WTC11 (cell line): ENCODE results near the gene STK24. TPM values are rescaled to one million over a fixed set of nuclear protein-coding genes. Genes with fewer than 3 reads are reported as not detected.

Experiments used
- ATAC-seq: fragments of 200-7000 bp; cut with Tn5 transposase; 2 replicates; pipeline ENCODE4 v1.10.0; 2021; ENCODE audit warnings: mild to moderate bottlenecking, moderate library complexity
- CTCF ChIA-PET: fragments of 300-600 bp; sonication (Branson Sonifier 250); formaldehyde crosslinking; loops from one replicate; lab custom pipeline; 2021; ENCODE audit warnings: antibody characterized with exemption; lab: Charles Lee
- POLR2A ChIA-PET: fragments of 350-600 bp; sonication (Branson Sonifier 250); formaldehyde crosslinking; loops from one replicate; lab custom pipeline; 2021; ENCODE audit warnings: antibody characterized with exemption; lab: Charles Lee
- DNase-seq: peaks from one replicate; pipeline ENCODE4 v3.0.0; 2021; ENCODE audit warnings: low spot score
- H3K27ac Mint-ChIP-seq: 2 replicates; pipeline ENCODE4 v1.8.0; 2021; ENCODE audit warnings: mixed read lengths
- H3K27me3 Mint-ChIP-seq: 2 replicates; pipeline ENCODE4 v1.8.0; 2021; ENCODE audit warnings: low read depth, mild to moderate bottlenecking, moderate library complexity, mixed read lengths
- H3K36me3 Mint-ChIP-seq: 2 replicates; pipeline ENCODE4 v1.8.0; 2021; ENCODE audit warnings: mixed read lengths
- H3K4me1 Mint-ChIP-seq: 2 replicates; pipeline ENCODE4 v1.8.0; 2022; ENCODE audit warnings: mixed read lengths
- H3K4me3 Mint-ChIP-seq: 2 replicates; pipeline ENCODE4 v1.8.0; 2021; ENCODE audit warnings: mild to moderate bottlenecking, moderate library complexity, mixed read lengths
- H3K9me3 Mint-ChIP-seq: 2 replicates; pipeline ENCODE4 v1.8.0; 2021; ENCODE audit warnings: mixed read lengths
- CBFB ChIP-seq: sonication (generic); formaldehyde crosslinking; IDR thresholded peaks from 2 replicates; pipeline ENCODE4 v1.8.1; 2022; ENCODE audit warnings: mild to moderate bottlenecking, low read depth, missing genetic modification reagents
- ELF4 ChIP-seq: sonication (generic); formaldehyde crosslinking; IDR thresholded peaks from 2 replicates; pipeline ENCODE4 v1.8.1; 2022; ENCODE audit warnings: low read depth, mild to moderate bottlenecking, moderate library complexity, missing genetic modification reagents
- ETV6 ChIP-seq: sonication (generic); formaldehyde crosslinking; IDR thresholded peaks from 2 replicates; pipeline ENCODE4 v1.8.1; 2022; ENCODE audit warnings: mild to moderate bottlenecking, missing genetic modification reagents
- GRHL2 ChIP-seq: fragments of 250-450 bp; sonication (Bioruptor Pico); IDR thresholded peaks from 2 replicates; pipeline ENCODE4 v1.8.0; 2022; ENCODE audit warnings: mild to moderate bottlenecking, moderate library complexity; ENCODE audit not compliant: insufficient replicate concordance, severe bottlenecking
- JUN ChIP-seq: sonication (generic); formaldehyde crosslinking; IDR thresholded peaks from 2 replicates; pipeline ENCODE4 v1.8.0; 2023; ENCODE audit warnings: mild to moderate bottlenecking, missing genetic modification reagents
- NR1H2 ChIP-seq: sonication (generic); formaldehyde crosslinking; IDR thresholded peaks from 2 replicates; pipeline ENCODE4 v1.9.0; 2021; ENCODE audit warnings: mild to moderate bottlenecking, moderate library complexity, missing genetic modification reagents
- NR3C1 ChIP-seq: sonication (generic); formaldehyde crosslinking; conservative IDR thresholded peaks from 2 replicates; pipeline ENCODE4 v1.8.1; 2023; ENCODE audit warnings: low read depth, mild to moderate bottlenecking, missing genetic modification reagents
- RELA ChIP-seq: sonication (generic); formaldehyde crosslinking; IDR thresholded peaks from 2 replicates; pipeline ENCODE4 v1.8.1; 2022; ENCODE audit warnings: missing genetic modification reagents, mild to moderate bottlenecking, borderline replicate concordance
- RORB ChIP-seq: fragments of 250-450 bp; sonication (Bioruptor Pico); IDR thresholded peaks from 2 replicates; pipeline ENCODE4 v1.9.0; 2021; ENCODE audit warnings: mild to moderate bottlenecking
- SMAD4 ChIP-seq: sonication (generic); formaldehyde crosslinking; IDR thresholded peaks from 2 replicates; pipeline ENCODE4 v1.8.0; 2022; ENCODE audit warnings: mild to moderate bottlenecking, missing genetic modification reagents
- TCF7 ChIP-seq: sonication (generic); formaldehyde crosslinking; IDR thresholded peaks from 2 replicates; pipeline ENCODE4 v1.8.0; 2022; ENCODE audit warnings: mild to moderate bottlenecking, low read depth, missing genetic modification reagents, moderate library complexity
- TEAD1 ChIP-seq: sonication (generic); formaldehyde crosslinking; IDR thresholded peaks from 2 replicates; pipeline ENCODE4 v1.8.0; 2022; ENCODE audit warnings: mild to moderate bottlenecking, missing genetic modification reagents
- ZNF121 ChIP-seq: sonication (generic); formaldehyde crosslinking; IDR thresholded peaks from 2 replicates; pipeline ENCODE4 v1.8.0; 2023; ENCODE audit warnings: missing genetic modification reagents
- ZNF232 ChIP-seq: sonication (generic); formaldehyde crosslinking; IDR thresholded peaks from 2 replicates; pipeline ENCODE4 v1.8.0; 2022; ENCODE audit warnings: mild to moderate bottlenecking, missing genetic modification reagents
- total RNA-seq: library from RNA; stranded (reverse); gene quantifications from 3 replicates; pipeline ENCODE4 v1.2.3, GENCODE V29; 2021
- TF ChIP-seq, protein P1 (sequence below): sonication (generic); formaldehyde crosslinking; IDR thresholded peaks from 2 replicates; pipeline ENCODE4 v1.8.0; 2022; ENCODE audit warnings: mild to moderate bottlenecking, missing genetic modification reagents
- TF ChIP-seq, protein P2 (sequence below): sonication (generic); formaldehyde crosslinking; IDR thresholded peaks from 2 replicates; pipeline ENCODE4 v1.8.0; 2023; ENCODE audit warnings: missing genetic modification reagents
- TF ChIP-seq, protein P3 (sequence below): sonication (generic); formaldehyde crosslinking; IDR thresholded peaks from 2 replicates; pipeline ENCODE4 v1.8.0; 2023; ENCODE audit warnings: mild to moderate bottlenecking, missing genetic modification reagents
- TF ChIP-seq, protein P4 (sequence below): sonication (generic); formaldehyde crosslinking; IDR thresholded peaks from 2 replicates; pipeline ENCODE4 v1.8.1; 2022; ENCODE audit warnings: mild to moderate bottlenecking, moderate library complexity, missing genetic modification reagents
- TF ChIP-seq, protein P5 (sequence below): sonication (generic); formaldehyde crosslinking; IDR thresholded peaks from 2 replicates; pipeline ENCODE4 v1.8.0; 2022; ENCODE audit warnings: missing genetic modification reagents

STK24 gene
- total RNA-seq, 1 experiment from 2014 or later, result 138 TPM

DNA sequence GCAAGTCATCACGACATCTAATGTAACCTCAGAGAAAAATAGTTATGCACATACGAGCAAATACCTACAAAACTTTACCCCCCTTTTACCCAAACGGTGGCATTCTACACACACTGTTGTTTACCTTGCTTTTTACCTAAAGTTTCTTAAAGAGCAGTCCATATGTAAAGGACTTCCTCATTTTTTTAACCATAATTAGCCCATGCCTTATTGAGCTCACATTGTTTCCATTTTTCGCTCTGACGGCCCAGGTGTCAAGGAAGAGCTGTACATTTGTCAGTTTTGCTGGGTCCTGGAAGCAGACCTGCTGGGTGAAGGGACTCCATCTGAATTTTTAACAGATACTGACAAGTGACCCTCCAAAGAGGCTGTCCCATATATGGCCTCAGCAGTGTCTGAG lies 89.4 kb downstream of the STK24 start (continued):
- TF ChIP-seq, protein P1, sequence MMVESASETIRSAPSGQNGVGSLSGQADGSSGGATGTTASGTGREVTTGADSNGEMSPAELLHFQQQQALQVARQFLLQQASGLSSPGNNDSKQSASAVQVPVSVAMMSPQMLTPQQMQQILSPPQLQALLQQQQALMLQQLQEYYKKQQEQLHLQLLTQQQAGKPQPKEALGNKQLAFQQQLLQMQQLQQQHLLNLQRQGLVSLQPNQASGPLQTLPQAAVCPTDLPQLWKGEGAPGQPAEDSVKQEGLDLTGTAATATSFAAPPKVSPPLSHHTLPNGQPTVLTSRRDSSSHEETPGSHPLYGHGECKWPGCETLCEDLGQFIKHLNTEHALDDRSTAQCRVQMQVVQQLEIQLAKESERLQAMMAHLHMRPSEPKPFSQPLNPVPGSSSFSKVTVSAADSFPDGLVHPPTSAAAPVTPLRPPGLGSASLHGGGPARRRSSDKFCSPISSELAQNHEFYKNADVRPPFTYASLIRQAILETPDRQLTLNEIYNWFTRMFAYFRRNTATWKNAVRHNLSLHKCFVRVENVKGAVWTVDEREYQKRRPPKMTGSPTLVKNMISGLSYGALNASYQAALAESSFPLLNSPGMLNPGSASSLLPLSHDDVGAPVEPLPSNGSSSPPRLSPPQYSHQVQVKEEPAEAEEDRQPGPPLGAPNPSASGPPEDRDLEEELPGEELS (CRISPR knock-in tag), result no peak
- TF ChIP-seq, all 79 proteins: peak for 0

DNA sequence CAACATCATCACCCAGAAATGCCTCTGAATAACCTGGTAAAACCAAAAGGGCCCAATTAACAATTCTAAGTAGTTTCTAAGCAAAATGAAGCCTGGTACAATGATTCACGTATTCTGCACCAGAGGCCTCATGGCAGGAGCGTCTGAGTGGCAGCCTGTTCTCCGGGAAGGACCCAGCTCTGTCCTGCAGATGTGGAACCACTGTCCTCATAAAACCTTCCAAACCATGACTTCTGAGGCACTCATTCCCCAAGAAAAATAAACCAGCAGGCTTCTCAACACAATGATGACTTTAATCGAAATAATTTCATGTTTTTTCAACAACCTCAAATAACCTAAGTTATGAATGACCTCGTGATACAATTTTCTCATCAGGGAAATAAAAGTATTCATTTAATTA lies 89.9 kb downstream of the STK24 start:
- ATAC-seq (no peak), DNase-seq (no peak)
- Mint-ChIP-seq H3K4me1 (peaks cover 96% of the 10 kb centered on the region), H3K27me3 (no peaks in the 10 kb centered on the region), H3K4me3 (no peak overlapping the region), H3K36me3 (no peaks in the 10 kb centered on the region), H3K27ac (peak overlapping the region; percentile 30)
- POLR2A ChIA-PET, result no interaction called here
- TF ChIP-seq NR1H2 (no peak), JUN (CRISPR knock-in tag) (no peak), TEAD1 (CRISPR knock-in tag) (no peak), RORB (CRISPR knock-in tag) (no peak), ETV6 (CRISPR knock-in tag) (no peak), ZNF121 (CRISPR knock-in tag) (no peak), GRHL2 (CRISPR knock-in tag) (no peak), ZNF232 (CRISPR knock-in tag) (no peak), TCF7 (CRISPR knock-in tag) (no peak)
- TF ChIP-seq, protein P2, sequence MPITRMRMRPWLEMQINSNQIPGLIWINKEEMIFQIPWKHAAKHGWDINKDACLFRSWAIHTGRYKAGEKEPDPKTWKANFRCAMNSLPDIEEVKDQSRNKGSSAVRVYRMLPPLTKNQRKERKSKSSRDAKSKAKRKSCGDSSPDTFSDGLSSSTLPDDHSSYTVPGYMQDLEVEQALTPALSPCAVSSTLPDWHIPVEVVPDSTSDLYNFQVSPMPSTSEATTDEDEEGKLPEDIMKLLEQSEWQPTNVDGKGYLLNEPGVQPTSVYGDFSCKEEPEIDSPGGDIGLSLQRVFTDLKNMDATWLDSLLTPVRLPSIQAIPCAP, result no peak
- TF ChIP-seq, protein P3, sequence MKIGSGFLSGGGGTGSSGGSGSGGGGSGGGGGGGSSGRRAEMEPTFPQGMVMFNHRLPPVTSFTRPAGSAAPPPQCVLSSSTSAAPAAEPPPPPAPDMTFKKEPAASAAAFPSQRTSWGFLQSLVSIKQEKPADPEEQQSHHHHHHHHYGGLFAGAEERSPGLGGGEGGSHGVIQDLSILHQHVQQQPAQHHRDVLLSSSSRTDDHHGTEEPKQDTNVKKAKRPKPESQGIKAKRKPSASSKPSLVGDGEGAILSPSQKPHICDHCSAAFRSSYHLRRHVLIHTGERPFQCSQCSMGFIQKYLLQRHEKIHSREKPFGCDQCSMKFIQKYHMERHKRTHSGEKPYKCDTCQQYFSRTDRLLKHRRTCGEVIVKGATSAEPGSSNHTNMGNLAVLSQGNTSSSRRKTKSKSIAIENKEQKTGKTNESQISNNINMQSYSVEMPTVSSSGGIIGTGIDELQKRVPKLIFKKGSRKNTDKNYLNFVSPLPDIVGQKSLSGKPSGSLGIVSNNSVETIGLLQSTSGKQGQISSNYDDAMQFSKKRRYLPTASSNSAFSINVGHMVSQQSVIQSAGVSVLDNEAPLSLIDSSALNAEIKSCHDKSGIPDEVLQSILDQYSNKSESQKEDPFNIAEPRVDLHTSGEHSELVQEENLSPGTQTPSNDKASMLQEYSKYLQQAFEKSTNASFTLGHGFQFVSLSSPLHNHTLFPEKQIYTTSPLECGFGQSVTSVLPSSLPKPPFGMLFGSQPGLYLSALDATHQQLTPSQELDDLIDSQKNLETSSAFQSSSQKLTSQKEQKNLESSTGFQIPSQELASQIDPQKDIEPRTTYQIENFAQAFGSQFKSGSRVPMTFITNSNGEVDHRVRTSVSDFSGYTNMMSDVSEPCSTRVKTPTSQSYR (CRISPR knock-in tag), result no peak
- TF ChIP-seq, protein P4, sequence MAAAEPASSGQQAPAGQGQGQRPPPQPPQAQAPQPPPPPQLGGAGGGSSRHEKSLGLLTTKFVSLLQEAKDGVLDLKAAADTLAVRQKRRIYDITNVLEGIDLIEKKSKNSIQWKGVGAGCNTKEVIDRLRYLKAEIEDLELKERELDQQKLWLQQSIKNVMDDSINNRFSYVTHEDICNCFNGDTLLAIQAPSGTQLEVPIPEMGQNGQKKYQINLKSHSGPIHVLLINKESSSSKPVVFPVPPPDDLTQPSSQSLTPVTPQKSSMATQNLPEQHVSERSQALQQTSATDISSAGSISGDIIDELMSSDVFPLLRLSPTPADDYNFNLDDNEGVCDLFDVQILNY (CRISPR knock-in tag), result no peak
- TF ChIP-seq, all 79 proteins: peak for 0
- CTCF ChIA-PET, result interaction anchor here (1.3 kb wide), 1 partner anchor 186 kb away, joined by 3 read pairs; no protein-coding TSS in a partner anchor
- no peaks in the 10 kb centered on the region for H3K9me3 Mint-ChIP-seq

DNA sequence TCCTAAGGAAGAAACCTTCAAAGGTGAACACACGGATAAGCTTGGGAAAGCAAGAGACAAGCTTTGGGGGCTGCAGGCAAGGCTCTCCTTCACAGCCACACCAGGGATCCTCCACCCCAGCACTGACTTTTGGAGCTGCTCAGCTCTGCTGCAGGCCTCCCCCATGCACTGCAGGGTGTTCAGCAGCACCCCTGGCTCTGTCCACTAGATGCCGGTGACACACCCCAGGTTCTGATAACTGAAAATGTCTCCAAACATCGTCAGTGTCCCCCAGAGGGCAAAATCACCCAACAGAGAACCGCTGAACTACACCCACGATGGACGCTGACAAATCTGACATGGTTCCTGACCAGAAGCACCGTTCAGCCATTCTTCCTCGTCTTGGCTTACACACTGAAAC lies 90.5 kb downstream of the STK24 start:
- H3K4me1 Mint-ChIP-seq, result peaks cover 95% of the 10 kb centered on the region
- ChIA-PET POLR2A (no interaction called here), CTCF (interaction anchor here (0.8 to 5.7 kb wide), 2 partner anchors 19 to 167 kb away, joined by 4 to 72 read pairs; no protein-coding TSS in a partner anchor)
- no peaks in the 10 kb centered on the region for H3K36me3 Mint-ChIP-seq
- DNase-seq (no peak), ATAC-seq (no peak)
- no peak overlapping the region for H3K4me3 Mint-ChIP-seq
- TF ChIP-seq RELA (no peak), ELF4 (CRISPR knock-in tag) (no peak), CBFB (CRISPR knock-in tag) (no peak), NR3C1 (CRISPR knock-in tag) (no peak), SMAD4 (CRISPR knock-in tag) (no peak)
- TF ChIP-seq, protein P5, sequence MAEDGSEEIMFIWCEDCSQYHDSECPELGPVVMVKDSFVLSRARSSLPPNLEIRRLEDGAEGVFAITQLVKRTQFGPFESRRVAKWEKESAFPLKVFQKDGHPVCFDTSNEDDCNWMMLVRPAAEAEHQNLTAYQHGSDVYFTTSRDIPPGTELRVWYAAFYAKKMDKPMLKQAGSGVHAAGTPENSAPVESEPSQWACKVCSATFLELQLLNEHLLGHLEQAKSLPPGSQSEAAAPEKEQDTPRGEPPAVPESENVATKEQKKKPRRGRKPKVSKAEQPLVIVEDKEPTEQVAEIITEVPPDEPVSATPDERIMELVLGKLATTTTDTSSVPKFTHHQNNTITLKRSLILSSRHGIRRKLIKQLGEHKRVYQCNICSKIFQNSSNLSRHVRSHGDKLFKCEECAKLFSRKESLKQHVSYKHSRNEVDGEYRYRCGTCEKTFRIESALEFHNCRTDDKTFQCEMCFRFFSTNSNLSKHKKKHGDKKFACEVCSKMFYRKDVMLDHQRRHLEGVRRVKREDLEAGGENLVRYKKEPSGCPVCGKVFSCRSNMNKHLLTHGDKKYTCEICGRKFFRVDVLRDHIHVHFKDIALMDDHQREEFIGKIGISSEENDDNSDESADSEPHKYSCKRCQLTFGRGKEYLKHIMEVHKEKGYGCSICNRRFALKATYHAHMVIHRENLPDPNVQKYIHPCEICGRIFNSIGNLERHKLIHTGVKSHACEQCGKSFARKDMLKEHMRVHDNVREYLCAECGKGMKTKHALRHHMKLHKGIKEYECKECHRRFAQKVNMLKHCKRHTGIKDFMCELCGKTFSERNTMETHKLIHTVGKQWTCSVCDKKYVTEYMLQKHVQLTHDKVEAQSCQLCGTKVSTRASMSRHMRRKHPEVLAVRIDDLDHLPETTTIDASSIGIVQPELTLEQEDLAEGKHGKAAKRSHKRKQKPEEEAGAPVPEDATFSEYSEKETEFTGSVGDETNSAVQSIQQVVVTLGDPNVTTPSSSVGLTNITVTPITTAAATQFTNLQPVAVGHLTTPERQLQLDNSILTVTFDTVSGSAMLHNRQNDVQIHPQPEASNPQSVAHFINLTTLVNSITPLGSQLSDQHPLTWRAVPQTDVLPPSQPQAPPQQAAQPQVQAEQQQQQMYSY (CRISPR knock-in tag), result no peak
- H3K27ac Mint-ChIP-seq, result peak overlapping the region; percentile 30
- H3K27me3 Mint-ChIP-seq, result no peaks in the 10 kb centered on the region
- H3K9me3 Mint-ChIP-seq, result no peaks in the 10 kb centered on the region
